GM21717 (cell line): ENCODE results near the gene ATRAID.
"Not testable (repeated sequence)": the region's sequence is repeated elsewhere in the genome, so short reads cannot be mapped to it uniquely, and the experiment has no call there.

Experiments
- ATAC-seq: cut with Tn5 transposase; IDR thresholded peaks from one replicate; pipeline ENCODE4 v1.9.1; 2021; ENCODE audit warnings: mild to moderate bottlenecking, moderate library complexity; ENCODE audit not compliant: unreplicated experiment

Gene ATRAID

GRCh38 chr2:27191070-27191829 lies 20.6 kb upstream of the ATRAID start:
- no peak for ATAC-seq

DNA sequence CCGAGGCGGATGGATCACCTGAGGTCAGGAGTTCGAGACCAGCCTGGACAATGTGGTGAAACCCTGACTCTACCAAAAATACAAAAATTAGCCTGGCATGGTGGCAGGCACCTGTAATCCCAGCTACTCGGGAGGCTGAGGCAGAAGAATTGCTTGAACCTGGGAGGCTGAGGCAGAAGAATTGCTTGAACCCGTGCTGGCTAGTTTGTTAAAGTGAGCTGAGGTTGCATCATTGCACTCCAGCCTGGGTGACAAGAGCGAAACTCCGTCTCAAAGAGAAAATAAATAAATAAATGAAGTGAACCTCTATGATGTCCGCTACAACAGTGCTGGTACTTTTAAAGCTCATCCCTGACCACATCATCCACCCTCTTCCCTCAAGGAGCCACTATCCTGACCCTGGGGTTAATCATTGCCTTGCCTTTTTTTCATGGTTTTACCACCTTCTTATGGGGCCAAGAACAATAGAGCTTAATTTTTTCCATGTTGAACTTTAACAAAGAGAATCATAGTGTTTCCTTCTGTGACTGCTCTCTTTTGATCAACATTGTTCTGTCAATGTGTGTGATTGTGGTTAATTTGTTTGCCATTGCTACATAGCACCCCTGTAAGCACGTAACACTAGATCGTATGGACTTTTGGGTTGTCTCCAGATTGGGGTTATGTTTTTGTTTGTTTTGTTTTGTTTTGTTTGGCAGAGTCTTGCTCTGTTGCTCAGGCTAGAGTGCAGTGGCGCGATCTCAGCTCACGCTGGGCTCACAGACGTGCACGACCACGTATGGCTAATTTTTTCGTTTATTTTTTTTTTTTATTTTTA lies 17.1 kb upstream of the ATRAID start:
- ATAC-seq: no peak

DNA sequence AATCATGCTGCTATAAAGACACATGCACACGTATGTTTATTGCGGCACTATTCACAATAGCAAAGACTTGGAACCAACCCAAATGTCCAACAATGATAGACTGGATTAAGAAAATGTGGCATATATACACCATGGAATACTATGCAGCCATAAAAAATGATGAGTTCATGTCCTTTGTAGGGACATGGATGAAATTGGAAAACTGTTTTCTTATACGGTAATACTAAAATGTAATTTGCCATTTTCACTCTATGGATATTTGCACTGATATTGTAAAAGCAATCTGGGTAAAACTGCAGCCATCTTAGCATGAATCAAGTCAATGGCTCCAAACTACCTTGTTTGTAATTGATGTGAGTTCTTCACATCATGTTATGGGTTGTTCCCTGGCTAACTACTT lies 16.0 kb upstream of the ATRAID start:
- not testable (repeated sequence) for ATAC-seq

DNA sequence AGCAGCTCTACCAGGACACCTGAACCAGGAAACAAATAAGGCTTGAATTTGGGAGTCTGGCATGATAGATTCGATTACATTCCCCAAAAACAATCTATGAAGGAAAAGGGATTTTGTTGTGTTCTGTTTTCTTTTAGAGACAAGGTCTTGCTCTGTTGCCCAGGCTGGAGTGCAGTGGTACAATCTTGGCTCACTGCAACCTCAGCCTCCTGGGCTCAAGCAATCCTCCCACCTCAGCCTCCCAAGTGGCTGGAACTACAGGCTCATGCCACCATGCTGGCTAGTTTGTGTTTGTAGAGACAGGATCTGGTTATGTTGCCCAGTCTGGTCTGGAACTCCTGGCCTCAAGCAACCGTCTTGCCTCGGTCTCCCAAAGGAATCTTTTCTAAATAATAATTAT lies 13.8 kb upstream of the ATRAID start:
- not testable (repeated sequence) for ATAC-seq

- no peak for ATAC-seq
Observed at GRCh38 chr2:27198627-27199026, 13.2 kb upstream of the ATRAID start.

DNA sequence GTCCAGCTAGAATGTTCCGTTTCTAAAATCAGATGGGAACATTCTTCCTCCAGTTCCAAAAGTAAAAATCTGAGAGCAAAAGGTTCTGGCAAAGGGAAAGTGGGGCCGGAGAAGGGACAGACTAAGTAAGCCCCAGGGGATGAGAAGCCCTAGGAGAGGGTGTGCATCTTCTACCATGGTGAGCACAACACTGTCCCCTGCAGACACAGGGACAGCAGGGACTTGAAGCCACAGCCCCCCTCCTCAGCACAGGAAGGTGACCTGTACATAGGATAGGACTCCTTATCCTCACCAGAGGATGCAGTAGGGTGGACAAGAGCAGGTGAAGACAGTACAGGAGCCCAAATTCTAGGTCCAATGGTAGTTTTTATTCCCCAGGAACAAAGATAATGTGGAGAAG lies 12.6 kb upstream of the ATRAID start:
- ATAC-seq: no peak

- no peak for ATAC-seq
Observed at GRCh38 chr2:27201675-27202074, 10.2 kb upstream of the ATRAID start.

- no peak for ATAC-seq
Observed at GRCh38 chr2:27202854-27203253, 9.0 kb upstream of the ATRAID start.

- ATAC-seq: no peak
Observed at GRCh38 chr2:27203741-27204140, 8.1 kb upstream of the ATRAID start.

- no peak for ATAC-seq
Observed at GRCh38 chr2:27204566-27204965, 7.3 kb upstream of the ATRAID start.

- no peak for ATAC-seq
Observed at GRCh38 chr2:27205206-27205605, 6.6 kb upstream of the ATRAID start.

DNA sequence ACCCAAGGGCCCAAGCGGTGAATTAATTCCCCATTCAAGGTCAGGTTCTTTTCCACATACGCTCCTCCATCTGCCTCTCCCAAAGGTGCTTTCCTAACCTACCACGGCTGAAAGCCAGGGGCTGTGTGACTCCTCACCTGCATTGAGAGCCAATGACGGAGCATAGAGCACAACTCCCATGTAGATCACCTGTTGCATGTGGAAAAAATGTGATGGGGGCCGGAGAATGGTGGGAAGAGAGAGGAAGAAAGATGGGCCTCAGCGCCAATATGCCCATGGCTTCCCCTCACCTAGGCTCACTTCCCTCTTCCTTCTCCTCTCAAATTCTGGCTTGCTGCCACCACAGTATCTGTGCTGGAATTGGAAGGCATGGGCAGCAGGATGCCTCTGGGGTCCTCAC lies 5.5 kb upstream of the ATRAID start:
- no peak for ATAC-seq

GRCh38 chr2:27208486-27209050 lies 3.3 kb upstream of the ATRAID start:
- ATAC-seq: no peak

GRCh38 chr2:27209621-27210401 lies 2.0 kb upstream of the ATRAID start:
- no peak for ATAC-seq

- peak; percentile 11 for ATAC-seq
Observed at GRCh38 chr2:27211241-27211942, 449 bp upstream of the ATRAID start.

DNA sequence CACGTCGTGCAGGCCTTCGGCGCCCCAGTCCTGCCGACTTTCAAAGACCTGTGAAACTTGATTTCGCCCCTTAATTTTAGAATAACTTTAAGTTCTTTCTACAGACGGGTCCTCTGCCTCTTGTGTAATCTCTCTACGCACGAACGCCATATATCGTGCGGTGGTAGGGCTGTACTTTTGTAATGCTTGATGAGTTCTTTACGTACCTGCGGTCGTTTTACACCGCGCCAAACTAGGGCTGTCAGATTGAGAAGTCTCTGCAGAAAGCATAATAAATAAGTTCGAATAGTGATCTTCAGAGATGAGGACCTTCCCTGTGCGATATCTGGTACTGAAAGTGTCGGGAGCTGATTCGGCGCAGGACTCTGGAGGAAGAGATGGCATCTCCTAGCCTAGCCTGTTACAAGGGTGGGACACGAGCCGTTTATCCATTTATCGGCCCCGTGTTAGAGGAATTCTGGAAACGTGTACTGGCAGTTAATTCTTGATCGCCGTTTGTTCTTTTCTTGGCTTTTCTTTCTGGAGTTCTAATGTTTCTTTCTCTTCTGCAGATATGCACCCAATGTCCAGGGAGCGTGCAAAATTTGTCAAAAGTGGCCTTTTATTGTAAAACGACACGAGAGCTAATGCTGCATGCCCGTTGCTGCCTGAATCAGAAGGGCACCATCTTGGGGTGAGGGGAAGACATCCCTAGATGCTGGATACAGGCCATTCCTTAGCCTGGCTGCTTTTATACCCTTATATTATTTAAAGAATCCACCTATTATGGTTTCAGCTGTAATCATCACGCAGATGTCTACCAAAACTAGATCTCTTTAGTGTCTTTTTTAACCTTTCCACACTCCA lies 1.0 kb downstream of the ATRAID start:
- ATAC-seq: peak; percentile 8

GRCh38 chr2:27214941-27215340 lies 3.1 kb downstream of the ATRAID start:
- ATAC-seq: no peak

DNA sequence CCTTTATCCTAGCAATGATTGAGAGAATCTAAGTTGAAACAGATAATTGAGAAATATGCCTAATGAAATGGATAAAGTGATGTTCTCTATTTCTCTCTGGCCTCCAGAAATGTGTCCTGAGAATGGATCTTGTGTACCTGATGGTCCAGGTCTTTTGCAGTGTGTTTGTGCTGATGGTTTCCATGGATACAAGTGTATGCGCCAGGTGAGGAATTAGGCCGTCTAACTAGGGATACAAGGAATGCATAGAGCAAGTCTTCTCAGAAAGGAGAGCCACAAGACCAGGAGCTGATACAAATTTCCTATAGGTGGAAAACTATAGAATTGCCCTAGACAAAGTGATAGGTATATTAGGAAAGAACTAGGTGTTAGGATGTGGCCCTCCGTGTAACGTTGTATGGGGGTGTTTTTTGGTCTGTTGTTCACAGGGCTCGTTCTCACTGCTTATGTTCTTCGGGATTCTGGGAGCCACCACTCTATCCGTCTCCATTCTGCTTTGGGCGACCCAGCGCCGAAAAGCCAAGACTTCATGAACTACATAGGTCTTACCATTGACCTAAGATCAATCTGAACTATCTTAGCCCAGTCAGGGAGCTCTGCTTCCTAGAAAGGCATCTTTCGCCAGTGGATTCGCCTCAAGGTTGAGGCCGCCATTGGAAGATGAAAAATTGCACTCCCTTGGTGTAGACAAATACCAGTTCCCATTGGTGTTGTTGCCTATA lies 4.7 kb downstream of the ATRAID start:
- no peak for ATAC-seq
